ENCODE results near the gene CHIC2. TPM values are rescaled to one million over a fixed set of nuclear protein-coding genes. Genes with fewer than 3 reads are reported as not detected.

Gene CHIC2
- polyA plus RNA-seq, 1 donor from 2014 or later, result 58.5 TPM

DNA sequence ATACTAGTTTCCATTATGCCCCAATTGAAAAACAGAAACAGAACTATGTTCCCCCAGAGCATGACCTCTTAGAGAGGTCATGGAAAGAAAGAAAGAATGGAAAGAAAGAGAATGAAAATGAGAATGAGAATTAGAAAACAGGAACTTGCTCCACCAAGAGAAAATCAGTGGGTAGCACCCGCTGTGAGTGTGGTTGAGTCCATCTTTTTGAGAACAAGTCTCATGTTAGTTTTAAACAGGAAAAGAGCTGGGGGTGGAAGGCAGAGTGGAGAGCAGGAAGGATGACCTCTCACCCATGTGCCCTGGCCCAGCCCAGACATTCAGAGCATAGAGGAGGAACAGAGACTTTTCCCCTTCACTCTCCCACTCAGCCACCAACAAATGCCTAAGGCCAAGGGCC lies 40.5 kb upstream of the CHIC2 start (continued):
- no peak for TF ChIP-seq EZH2 (IDR thresholded peaks at IDR 0.05; ENCODE audit: borderline replicate concordance, insufficient read depth, low read length, poor library complexity, severe bottlenecking)

DNA sequence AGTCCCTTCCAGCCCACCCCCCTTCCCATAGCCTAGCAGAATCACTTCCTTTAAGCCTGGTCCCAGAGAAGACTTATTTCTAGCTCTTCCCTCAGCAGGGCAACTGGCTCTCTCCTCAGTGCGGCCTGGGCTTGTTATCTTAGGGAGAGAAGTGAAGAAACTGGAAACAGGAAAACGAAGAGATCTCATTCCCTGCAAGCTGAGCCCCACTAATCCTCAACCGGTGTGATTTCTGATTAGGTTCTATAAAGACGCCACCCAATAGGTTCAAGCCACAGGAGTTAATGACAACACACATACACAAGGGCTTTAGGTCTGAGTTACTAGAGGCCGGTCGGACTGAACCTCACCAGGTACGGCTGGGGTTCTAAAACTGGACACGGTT lies 38.8 kb upstream of the CHIC2 start:
- no peak overlapping the region for H3K4me2 ChIP-seq (ENCODE audit: low read length)
- H4K20me1 ChIP-seq (ENCODE audit: insufficient read depth), result no peaks in the 10 kb centered on the region
- H3K27ac ChIP-seq (ENCODE audit: low read length), result no peak overlapping the region
- H3F3A ChIP-seq (ENCODE audit: insufficient read depth, low read length, poor library complexity, severe bottlenecking), result no peaks in the 10 kb centered on the region
- peak overlapping the region; percentile 52 for H3K4me3 ChIP-seq (ENCODE audit: low read length)
- H3K79me2 ChIP-seq (replicated peaks; ENCODE audit: insufficient read depth, low read length), result peaks cover 21% of the 10 kb centered on the region
- TF ChIP-seq RAD21 (conservative IDR thresholded peaks at IDR 0.05) (no peak), TAF1 (IDR thresholded peaks at IDR 0.05; ENCODE audit: low read depth) (no peak), EP300 (conservative IDR thresholded peaks at IDR 0.05; ENCODE audit: poor library complexity, severe bottlenecking) (no peak), EZH2 (IDR thresholded peaks at IDR 0.05; ENCODE audit: borderline replicate concordance, insufficient read depth, low read length, poor library complexity, severe bottlenecking) (peak; percentile 16)
- no peak overlapping the region for H3K9ac ChIP-seq (ENCODE audit: low read length)
- no peaks in the 10 kb centered on the region for H3K36me3 ChIP-seq (ENCODE audit: insufficient read depth, low read length)
- H3K9me3 ChIP-seq (ENCODE audit: low read length), result no peaks in the 10 kb centered on the region
- H3K27me3 ChIP-seq (ENCODE audit: insufficient read depth, low read depth, low read length), result peaks cover 86% of the 10 kb centered on the region
- H3K9me2 ChIP-seq (ENCODE audit: insufficient read depth, low read length), result no peaks in the 10 kb centered on the region
- no peak overlapping the region for H2AFZ ChIP-seq (ENCODE audit: low read depth, low read length)

DNA sequence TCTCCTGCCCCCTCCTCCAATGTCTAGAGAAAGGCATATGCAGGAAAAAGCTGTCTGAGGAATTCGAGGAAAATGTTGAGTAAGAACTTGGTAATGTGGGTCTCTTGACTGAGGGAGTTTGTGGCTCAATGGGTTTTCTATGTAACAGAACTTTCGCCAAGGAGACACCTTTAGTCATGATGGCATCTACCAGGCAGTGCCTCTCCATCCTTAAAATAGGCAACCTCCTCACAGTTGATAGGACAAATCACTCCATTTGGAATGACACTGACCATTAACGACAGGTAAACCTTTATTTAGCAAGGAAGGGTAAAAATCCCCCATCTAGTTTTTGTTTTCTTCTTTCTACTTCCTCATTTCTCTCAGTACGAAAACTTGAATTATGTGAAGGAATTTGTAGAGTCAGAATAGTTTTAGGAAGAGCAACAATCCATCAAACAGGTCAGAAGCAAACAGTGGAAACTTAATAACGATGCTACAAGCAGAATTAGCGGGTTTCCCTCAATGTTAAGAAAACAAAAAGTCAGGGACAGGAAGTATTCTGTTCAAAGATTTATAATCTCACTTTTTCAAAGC lies 38.2 kb upstream of the CHIC2 start:
- H3K79me2 ChIP-seq (replicated peaks; ENCODE audit: insufficient read depth, low read length), result peaks cover 21% of the 10 kb centered on the region
- H3K4me3 ChIP-seq (ENCODE audit: low read length), result no peak overlapping the region
- H3K27me3 ChIP-seq (ENCODE audit: insufficient read depth, low read depth, low read length), result peaks cover 89% of the 10 kb centered on the region
- no peak overlapping the region for H3K27ac ChIP-seq (ENCODE audit: low read length)
- no peaks in the 10 kb centered on the region for H4K20me1 ChIP-seq (ENCODE audit: insufficient read depth)
- H3F3A ChIP-seq (ENCODE audit: insufficient read depth, low read length, poor library complexity, severe bottlenecking), result no peaks in the 10 kb centered on the region
- no peak overlapping the region for H3K4me2 ChIP-seq (ENCODE audit: low read length)
- H3K9ac ChIP-seq (ENCODE audit: low read length), result no peak overlapping the region
- no peak overlapping the region for H2AFZ ChIP-seq (ENCODE audit: low read depth, low read length)
- no peaks in the 10 kb centered on the region for H3K9me2 ChIP-seq (ENCODE audit: insufficient read depth, low read length)
- H3K36me3 ChIP-seq (ENCODE audit: insufficient read depth, low read length), result no peaks in the 10 kb centered on the region
- TF ChIP-seq EZH2 (IDR thresholded peaks at IDR 0.05; ENCODE audit: borderline replicate concordance, insufficient read depth, low read length, poor library complexity, severe bottlenecking), result no peak
- TF ChIP-seq EP300 (conservative IDR thresholded peaks at IDR 0.05; ENCODE audit: poor library complexity, severe bottlenecking), result no peak
- TF ChIP-seq POLR2AphosphoS5 (IDR thresholded peaks at IDR 0.05), result no peak
- TF ChIP-seq, protein P1, sequence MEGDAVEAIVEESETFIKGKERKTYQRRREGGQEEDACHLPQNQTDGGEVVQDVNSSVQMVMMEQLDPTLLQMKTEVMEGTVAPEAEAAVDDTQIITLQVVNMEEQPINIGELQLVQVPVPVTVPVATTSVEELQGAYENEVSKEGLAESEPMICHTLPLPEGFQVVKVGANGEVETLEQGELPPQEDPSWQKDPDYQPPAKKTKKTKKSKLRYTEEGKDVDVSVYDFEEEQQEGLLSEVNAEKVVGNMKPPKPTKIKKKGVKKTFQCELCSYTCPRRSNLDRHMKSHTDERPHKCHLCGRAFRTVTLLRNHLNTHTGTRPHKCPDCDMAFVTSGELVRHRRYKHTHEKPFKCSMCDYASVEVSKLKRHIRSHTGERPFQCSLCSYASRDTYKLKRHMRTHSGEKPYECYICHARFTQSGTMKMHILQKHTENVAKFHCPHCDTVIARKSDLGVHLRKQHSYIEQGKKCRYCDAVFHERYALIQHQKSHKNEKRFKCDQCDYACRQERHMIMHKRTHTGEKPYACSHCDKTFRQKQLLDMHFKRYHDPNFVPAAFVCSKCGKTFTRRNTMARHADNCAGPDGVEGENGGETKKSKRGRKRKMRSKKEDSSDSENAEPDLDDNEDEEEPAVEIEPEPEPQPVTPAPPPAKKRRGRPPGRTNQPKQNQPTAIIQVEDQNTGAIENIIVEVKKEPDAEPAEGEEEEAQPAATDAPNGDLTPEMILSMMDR (IDR thresholded peaks at IDR 0.05; ENCODE audit: poor library complexity, severe bottlenecking), result no peak
- TF ChIP-seq TAF1 (IDR thresholded peaks at IDR 0.05; ENCODE audit: low read depth), result no peak
- no peaks in the 10 kb centered on the region for H3K9me3 ChIP-seq (ENCODE audit: low read length)

DNA sequence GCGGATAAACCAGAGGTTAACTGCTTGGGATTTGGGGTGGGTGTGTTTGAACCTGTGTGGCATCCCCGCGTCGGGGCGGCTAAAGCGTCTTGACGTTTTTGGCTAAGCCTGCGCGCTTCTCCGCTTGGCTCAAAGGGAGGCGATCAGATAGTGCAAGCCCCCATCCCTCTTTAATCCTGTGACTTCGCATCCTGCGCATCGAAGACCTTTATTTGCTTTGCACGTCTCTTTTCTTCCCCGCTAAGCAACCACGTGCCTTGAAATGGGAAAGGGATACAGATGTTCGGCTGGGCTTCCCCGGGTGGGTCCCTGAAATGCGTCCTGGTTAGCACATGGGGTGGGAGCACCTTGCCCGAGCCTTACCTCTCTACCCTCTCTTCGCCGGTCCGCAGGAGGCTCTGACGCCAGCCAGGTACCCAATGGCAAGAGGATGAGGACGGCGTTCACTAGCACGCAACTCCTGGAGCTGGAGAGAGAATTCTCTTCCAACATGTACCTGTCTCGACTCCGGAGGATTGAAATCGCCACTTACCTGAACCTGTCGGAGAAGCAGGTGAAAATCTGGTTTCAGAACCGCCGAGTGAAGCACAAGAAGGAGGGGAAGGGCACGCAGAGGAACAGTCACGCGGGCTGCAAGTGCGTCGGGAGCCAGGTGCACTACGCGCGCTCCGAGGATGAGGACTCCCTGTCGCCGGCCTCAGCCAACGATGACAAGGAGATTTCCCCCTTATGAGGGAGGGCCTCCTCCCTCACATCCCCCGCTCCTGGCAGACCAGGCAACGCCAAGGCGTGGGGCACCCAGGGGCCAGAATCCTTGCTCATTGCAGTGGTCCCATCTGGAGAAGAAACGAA lies 37.0 kb upstream of the CHIC2 start:
- Histone ChIP-seq H2AFZ (ENCODE audit: low read depth, low read length) (no peak overlapping the region), H3K9me2 (ENCODE audit: insufficient read depth, low read length) (no peaks in the 10 kb centered on the region), H3K27ac (ENCODE audit: low read length) (no peak overlapping the region), H4K20me1 (ENCODE audit: insufficient read depth) (no peaks in the 10 kb centered on the region), H3K9me3 (ENCODE audit: low read length) (no peaks in the 10 kb centered on the region), H3K9ac (ENCODE audit: low read length) (peak overlapping the region; percentile 58), H3K4me2 (ENCODE audit: low read length) (peak overlapping the region; percentile 58), H3F3A (ENCODE audit: insufficient read depth, low read length, poor library complexity, severe bottlenecking) (no peaks in the 10 kb centered on the region), H3K79me2 (replicated peaks; ENCODE audit: insufficient read depth, low read length) (peaks cover 21% of the 10 kb centered on the region), H3K27me3 (ENCODE audit: insufficient read depth, low read depth, low read length) (peaks cover 94% of the 10 kb centered on the region), H3K4me3 (ENCODE audit: low read length) (peak overlapping the region; percentile 79), H3K36me3 (ENCODE audit: insufficient read depth, low read length) (no peaks in the 10 kb centered on the region)
- TF ChIP-seq MXI1 (conservative IDR thresholded peaks at IDR 0.05; ENCODE audit: poor library complexity, severe bottlenecking) (no peak), EZH2 (IDR thresholded peaks at IDR 0.05; ENCODE audit: borderline replicate concordance, insufficient read depth, low read length, poor library complexity, severe bottlenecking) (peak; percentile 55), EP300 (conservative IDR thresholded peaks at IDR 0.05; ENCODE audit: poor library complexity, severe bottlenecking) (no peak), RAD21 (conservative IDR thresholded peaks at IDR 0.05) (no peak), SMC3 (conservative IDR thresholded peaks at IDR 0.05; ENCODE audit: poor library complexity) (no peak), TAF1 (IDR thresholded peaks at IDR 0.05; ENCODE audit: low read depth) (no peak), POLR2AphosphoS5 (IDR thresholded peaks at IDR 0.05) (peak; percentile 22)
- TF ChIP-seq, protein P2, sequence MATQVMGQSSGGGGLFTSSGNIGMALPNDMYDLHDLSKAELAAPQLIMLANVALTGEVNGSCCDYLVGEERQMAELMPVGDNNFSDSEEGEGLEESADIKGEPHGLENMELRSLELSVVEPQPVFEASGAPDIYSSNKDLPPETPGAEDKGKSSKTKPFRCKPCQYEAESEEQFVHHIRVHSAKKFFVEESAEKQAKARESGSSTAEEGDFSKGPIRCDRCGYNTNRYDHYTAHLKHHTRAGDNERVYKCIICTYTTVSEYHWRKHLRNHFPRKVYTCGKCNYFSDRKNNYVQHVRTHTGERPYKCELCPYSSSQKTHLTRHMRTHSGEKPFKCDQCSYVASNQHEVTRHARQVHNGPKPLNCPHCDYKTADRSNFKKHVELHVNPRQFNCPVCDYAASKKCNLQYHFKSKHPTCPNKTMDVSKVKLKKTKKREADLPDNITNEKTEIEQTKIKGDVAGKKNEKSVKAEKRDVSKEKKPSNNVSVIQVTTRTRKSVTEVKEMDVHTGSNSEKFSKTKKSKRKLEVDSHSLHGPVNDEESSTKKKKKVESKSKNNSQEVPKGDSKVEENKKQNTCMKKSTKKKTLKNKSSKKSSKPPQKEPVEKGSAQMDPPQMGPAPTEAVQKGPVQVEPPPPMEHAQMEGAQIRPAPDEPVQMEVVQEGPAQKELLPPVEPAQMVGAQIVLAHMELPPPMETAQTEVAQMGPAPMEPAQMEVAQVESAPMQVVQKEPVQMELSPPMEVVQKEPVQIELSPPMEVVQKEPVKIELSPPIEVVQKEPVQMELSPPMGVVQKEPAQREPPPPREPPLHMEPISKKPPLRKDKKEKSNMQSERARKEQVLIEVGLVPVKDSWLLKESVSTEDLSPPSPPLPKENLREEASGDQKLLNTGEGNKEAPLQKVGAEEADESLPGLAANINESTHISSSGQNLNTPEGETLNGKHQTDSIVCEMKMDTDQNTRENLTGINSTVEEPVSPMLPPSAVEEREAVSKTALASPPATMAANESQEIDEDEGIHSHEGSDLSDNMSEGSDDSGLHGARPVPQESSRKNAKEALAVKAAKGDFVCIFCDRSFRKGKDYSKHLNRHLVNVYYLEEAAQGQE (IDR thresholded peaks at IDR 0.05; ENCODE audit: borderline replicate concordance), result no peak
- TF ChIP-seq, protein P1 (IDR thresholded peaks at IDR 0.05; ENCODE audit: poor library complexity, severe bottlenecking), result no peak
